GM18498 (cell line): ENCODE results near the gene TAF11L14.
"Not testable (repeated sequence)": the region's sequence is repeated elsewhere in the genome, so short reads cannot be mapped to it uniquely, and the experiment has no call there.

Source experiments
- ATAC-seq: cut with Tn5 transposase; IDR thresholded peaks from one replicate; pipeline ENCODE4 v1.9.1; 2021; ENCODE audit warnings: mild to moderate bottlenecking, moderate library complexity; ENCODE audit not compliant: unreplicated experiment

TAF11L14 gene

GRCh38 chr5:17634160-17634559 lies at the start of gene TAF11L14:
Gene TAF11L14, plus strand, starts transcription at chr5:17634460.
- no peak for ATAC-seq

- not testable (repeated sequence) for ATAC-seq
Observed at GRCh38 chr5:17585658-17586057, 48.6 kb upstream of the TAF11L14 start, which contains the start of gene TAF11L7. Gene TAF11L7, minus strand, starts transcription at chr5:17585758.

GRCh38 chr5:17590860-17591259 lies 43.4 kb upstream of the TAF11L14 start, which contains the start of gene TAF11L8:
Gene TAF11L8, minus strand, starts transcription at chr5:17590960.
- not testable (repeated sequence) for ATAC-seq

GRCh38 chr5:17594255-17594654 lies 40.0 kb upstream of the TAF11L14 start, which contains the start of gene TAF11L9:
Gene TAF11L9, minus strand, starts transcription at chr5:17594394.
- not testable (repeated sequence) for ATAC-seq

- ATAC-seq, result not testable (repeated sequence)
Observed at GRCh38 chr5:17597728-17598127, 36.5 kb upstream of the TAF11L14 start, which contains the start of gene TAF11L10. Gene TAF11L10, minus strand, starts transcription at chr5:17597828.

GRCh38 chr5:17603880-17604279 lies 30.4 kb upstream of the TAF11L14 start, which contains the start of gene TAF11L11:
Gene TAF11L11, plus strand, starts transcription at chr5:17604183.
- ATAC-seq, result not testable (repeated sequence)

- ATAC-seq, result no peak
Observed at GRCh38 chr5:17604951-17605350, 29.3 kb upstream of the TAF11L14 start.

GRCh38 chr5:17607461-17607860 lies 26.8 kb upstream of the TAF11L14 start:
- not testable (repeated sequence) for ATAC-seq

- ATAC-seq, result not testable (repeated sequence)
Observed at GRCh38 chr5:17610092-17610491, 24.2 kb upstream of the TAF11L14 start, which contains the start of gene TAF11L12. Gene TAF11L12, plus strand, starts transcription at chr5:17610392.

GRCh38 chr5:17614872-17615605 lies 19.2 kb upstream of the TAF11L14 start:
- ATAC-seq, result no peak

GRCh38 chr5:17619354-17619753 lies 14.9 kb upstream of the TAF11L14 start:
- no peak for ATAC-seq

- no peak for ATAC-seq
Observed at GRCh38 chr5:17620627-17621026, 13.6 kb upstream of the TAF11L14 start.

- ATAC-seq, result no peak
Observed at GRCh38 chr5:17625686-17626085, 8.6 kb upstream of the TAF11L14 start.

GRCh38 chr5:17631788-17632187 lies 2.5 kb upstream of the TAF11L14 start, which contains the start of gene TAF11L13:
Gene TAF11L13, plus strand, starts transcription at chr5:17632088.
- ATAC-seq, result not testable (repeated sequence)

- not testable (repeated sequence) for ATAC-seq
Observed at GRCh38 chr5:17649232-17649631, 15.0 kb downstream of the TAF11L14 start.

- ATAC-seq, result not testable (repeated sequence)
Observed at GRCh38 chr5:17655201-17655759, 21.0 kb downstream of the TAF11L14 start.

- ATAC-seq, result no peak
Observed at GRCh38 chr5:17655921-17656320, 21.7 kb downstream of the TAF11L14 start.

- no peak for ATAC-seq
Observed at GRCh38 chr5:17663182-17663581, 28.9 kb downstream of the TAF11L14 start.

- no peak for ATAC-seq
Observed at GRCh38 chr5:17665836-17666235, 31.6 kb downstream of the TAF11L14 start.

- no peak for ATAC-seq
Observed at GRCh38 chr5:17666726-17667235, 32.5 kb downstream of the TAF11L14 start.

GRCh38 chr5:17670353-17670752 lies 36.1 kb downstream of the TAF11L14 start:
- no peak for ATAC-seq
